Neural crest cell (in vitro differentiated cells): Measurements from ENCODE around the gene PPP2R2B. TPM values are rescaled to one million over a fixed set of nuclear protein-coding genes. Genes with fewer than 3 reads are reported as not detected.
"Not testable (repeated sequence)": the region's sequence is repeated elsewhere in the genome, so short reads cannot be mapped to it uniquely, and the experiment has no call there.

Experiments used
- DNase-seq: peaks from one replicate; pipeline ENCODE4 v3.0.0; 2021; ENCODE audit warnings: low read depth, mixed read lengths, low spot score
- H3K27ac Mint-ChIP-seq: one replicate; pipeline ENCODE4 v1.8.0; 2021; ENCODE audit warnings: mild to moderate bottlenecking, mixed read lengths; ENCODE audit not compliant: unreplicated experiment
- H3K27me3 Mint-ChIP-seq: 2 replicates; pipeline ENCODE4 v1.8.0; 2021; ENCODE audit warnings: low read depth, mild to moderate bottlenecking, mixed read lengths
- H3K36me3 Mint-ChIP-seq: 2 replicates; pipeline ENCODE4 v1.8.0; 2021; ENCODE audit warnings: low read depth, mild to moderate bottlenecking, mixed read lengths
- H3K4me1 Mint-ChIP-seq: 2 replicates; pipeline ENCODE4 v1.8.0; 2021; ENCODE audit warnings: mixed read lengths
- H3K4me3 Mint-ChIP-seq: one replicate; pipeline ENCODE4 v1.8.0; 2021; ENCODE audit warnings: mild to moderate bottlenecking, mixed read lengths
- H3K9me3 Mint-ChIP-seq: 2 replicates; pipeline ENCODE4 v1.8.0; 2021; ENCODE audit warnings: mixed read lengths
- CTCF ChIP-seq: fragments of 200-600 bp; sonication (generic); conservative IDR thresholded peaks from 2 replicates; pipeline ENCODE4 v1.5.0; 2021; ENCODE audit warnings: antibody characterized with exemption, mild to moderate bottlenecking
- total RNA-seq: library from RNA; stranded (reverse); gene quantifications from 2 replicates; pipeline ENCODE4 v1.2.1, GENCODE V29; 2021

Gene PPP2R2B
- total RNA-seq, 1 donor from 2014 or later, result 4.9 TPM

GRCh38 chr5:146561711-146562110 lies 316.8 kb downstream of the PPP2R2B start:
- Mint-ChIP-seq H3K4me3 (no peak overlapping the region), H3K27me3 (no peaks in the 10 kb centered on the region), H3K9me3 (peaks cover 3% of the 10 kb centered on the region), H3K36me3 (no peaks in the 10 kb centered on the region), H3K27ac (no peak overlapping the region), H3K4me1 (peaks cover 27% of the 10 kb centered on the region)
- DNase-seq, result no peak
- no peak for TF ChIP-seq CTCF

- H3K4me3 Mint-ChIP-seq, result no peak overlapping the region
- H3K36me3 Mint-ChIP-seq, result no peaks in the 10 kb centered on the region
- no peak for DNase-seq
- no peak overlapping the region for H3K27ac Mint-ChIP-seq
- H3K4me1 Mint-ChIP-seq, result peaks cover 21% of the 10 kb centered on the region
- H3K9me3 Mint-ChIP-seq, result peaks cover 5% of the 10 kb centered on the region
- TF ChIP-seq CTCF, result no peak
- no peaks in the 10 kb centered on the region for H3K27me3 Mint-ChIP-seq
These were observed 318.2 kb downstream of the PPP2R2B start for GRCh38 chr5:146560205-146560812.

GRCh38 chr5:146556884-146557283 lies 321.7 kb downstream of the PPP2R2B start:
- H3K4me1 Mint-ChIP-seq, H3K4me3 Mint-ChIP-seq, DNase-seq, H3K27me3 Mint-ChIP-seq, H3K27ac Mint-ChIP-seq, H3K9me3 Mint-ChIP-seq, H3K36me3 Mint-ChIP-seq: not testable (repeated sequence)

GRCh38 chr5:146553446-146553845 lies 325.1 kb downstream of the PPP2R2B start:
- no peaks in the 10 kb centered on the region for H3K4me1 Mint-ChIP-seq
- no peak for TF ChIP-seq CTCF
- no peaks in the 10 kb centered on the region for H3K27me3 Mint-ChIP-seq
- no peak overlapping the region for H3K4me3 Mint-ChIP-seq
- H3K27ac Mint-ChIP-seq, result no peak overlapping the region
- no peak for DNase-seq
- peaks cover 5% of the 10 kb centered on the region for H3K9me3 Mint-ChIP-seq
- no peaks in the 10 kb centered on the region for H3K36me3 Mint-ChIP-seq

GRCh38 chr5:146549615-146550014 lies 328.9 kb downstream of the PPP2R2B start:
- Mint-ChIP-seq H3K27ac (no peak overlapping the region), H3K27me3 (peaks cover 4% of the 10 kb centered on the region), H3K36me3 (no peaks in the 10 kb centered on the region), H3K4me1 (no peaks in the 10 kb centered on the region), H3K9me3 (no peaks in the 10 kb centered on the region), H3K4me3 (no peak overlapping the region)
- DNase-seq, result no peak
- TF ChIP-seq CTCF, result no peak

- TF ChIP-seq CTCF, result no peak
- H3K27me3 Mint-ChIP-seq, result peaks cover 4% of the 10 kb centered on the region
- no peak overlapping the region for H3K4me3 Mint-ChIP-seq
- H3K4me1 Mint-ChIP-seq, result no peaks in the 10 kb centered on the region
- H3K9me3 Mint-ChIP-seq, result no peaks in the 10 kb centered on the region
- no peak for DNase-seq
- no peak overlapping the region for H3K27ac Mint-ChIP-seq
- no peaks in the 10 kb centered on the region for H3K36me3 Mint-ChIP-seq
These were observed 329.6 kb downstream of the PPP2R2B start for GRCh38 chr5:146548781-146549449.
